Neural cell (in vitro differentiated cells): ENCODE results near the gene NFIB. TPM values are rescaled to one million over a fixed set of nuclear protein-coding genes. Genes with fewer than 3 reads are reported as not detected.

Experiments
- H2AFZ ChIP-seq: fragments of 200-600, 300-800 bp; sonication (generic), shearing (Covaris generic); 2 replicates; pipeline ENCODE4 v1.6.0; 2014; ENCODE audit warnings: low read depth, mild to moderate bottlenecking, antibody characterized with exemption, low read length, moderate library complexity
- H3F3A ChIP-seq: fragments of 200-600 bp; shearing (Covaris generic); 2 replicates; pipeline ENCODE4 v1.6.1; 2016; ENCODE audit warnings: mild to moderate bottlenecking, moderate library complexity, mixed read lengths, antibody characterized with exemption, low read length; ENCODE audit not compliant: insufficient read depth, poor library complexity, severe bottlenecking
- H3K27ac ChIP-seq: fragments of 200-600, 300-800 bp; sonication (generic), shearing (Covaris generic); 2 replicates; pipeline ENCODE4 v1.5.1; 2014; ENCODE audit warnings: mild to moderate bottlenecking, low read length, moderate library complexity
- H3K27me3 ChIP-seq: fragments of 300-800, 200-600 bp; sonication (generic), shearing (Covaris generic); 2 replicates; pipeline ENCODE4 v1.6.0; 2014; ENCODE audit warnings: mild to moderate bottlenecking, low read depth, low read length, moderate library complexity; ENCODE audit not compliant: insufficient read depth
- H3K36me3 ChIP-seq: fragments of 300-800, 200-600 bp; sonication (generic), shearing (Covaris generic); 2 replicates; pipeline ENCODE4 v1.5.1; 2014; ENCODE audit warnings: mild to moderate bottlenecking, antibody characterized with exemption, low read length, moderate library complexity; ENCODE audit not compliant: insufficient read depth
- H3K4me2 ChIP-seq: fragments of 300-800, 200-600 bp; sonication (generic), shearing (Covaris generic); 2 replicates; pipeline ENCODE4 v1.6.0; 2014; ENCODE audit warnings: mild to moderate bottlenecking, low read length
- H3K4me3 ChIP-seq: fragments of 300-800, 200-600 bp; sonication (generic), shearing (Covaris generic); 2 replicates; pipeline ENCODE4 v1.5.1; 2014; ENCODE audit warnings: mild to moderate bottlenecking, low read length, moderate library complexity
- H3K79me2 ChIP-seq: fragments of 200-600 bp; shearing (Covaris generic); replicated peaks from 2 replicates; pipeline ENCODE4 v1.6.0; 2014; ENCODE audit warnings: mild to moderate bottlenecking, low read length, moderate library complexity; ENCODE audit not compliant: insufficient read depth
- H3K9ac ChIP-seq: fragments of 300-800, 200-600 bp; sonication (generic), shearing (Covaris generic); 2 replicates; pipeline ENCODE4 v1.6.1; 2016; ENCODE audit warnings: mild to moderate bottlenecking, low read length, mixed read lengths
- H3K9me2 ChIP-seq: fragments of 200-600 bp; shearing (Covaris generic); 2 replicates; pipeline ENCODE4 v1.6.1; 2016; ENCODE audit warnings: mild to moderate bottlenecking, low read length, mixed read lengths; ENCODE audit not compliant: insufficient read depth
- H3K9me3 ChIP-seq: fragments of 200-600, 300-800 bp; sonication (generic), shearing (Covaris generic); 2 replicates; pipeline ENCODE4 v1.6.1; 2016; ENCODE audit warnings: mild to moderate bottlenecking, mixed run types, low read length, moderate library complexity, mixed read lengths
- H4K20me1 ChIP-seq: fragments of 200-600 bp; shearing (Covaris generic); 2 replicates; pipeline ENCODE4 v1.6.1; 2016; ENCODE audit warnings: mild to moderate bottlenecking, mixed run types; ENCODE audit not compliant: insufficient read depth
- CTCF ChIP-seq: fragments of 450-650 bp; IDR thresholded peaks from 2 replicates; pipeline ENCODE4 v1.5.1; 2014; ENCODE audit warnings: antibody characterized with exemption, mild to moderate bottlenecking, moderate library complexity; ENCODE audit not compliant: poor library complexity, severe bottlenecking
- EP300 ChIP-seq: fragments of 450-650 bp; conservative IDR thresholded peaks from 2 replicates; pipeline ENCODE4 v1.6.1; 2014; ENCODE audit warnings: antibody characterized with exemption, mild to moderate bottlenecking, moderate library complexity; ENCODE audit not compliant: poor library complexity, severe bottlenecking
- EZH2 ChIP-seq: fragments of 200-600, 300-800 bp; shearing (Covaris generic), sonication (generic); IDR thresholded peaks from 2 replicates; pipeline ENCODE4 v1.6.1; 2014; ENCODE audit warnings: antibody characterized with exemption, low read length, borderline replicate concordance, mild to moderate bottlenecking; ENCODE audit not compliant: insufficient read depth, poor library complexity, severe bottlenecking
- MXI1 ChIP-seq: fragments of 450-650 bp; conservative IDR thresholded peaks from 2 replicates; pipeline ENCODE4 v1.6.1; 2014; ENCODE audit warnings: antibody characterized with exemption, mild to moderate bottlenecking; ENCODE audit not compliant: poor library complexity, severe bottlenecking
- POLR2AphosphoS5 ChIP-seq: IDR thresholded peaks from 2 replicates; pipeline ENCODE4 v1.6.1; 2012
- RAD21 ChIP-seq: fragments of 450-650 bp; conservative IDR thresholded peaks from 2 replicates; pipeline ENCODE4 v1.6.1; 2014; ENCODE audit warnings: antibody characterized with exemption, mild to moderate bottlenecking, moderate library complexity
- REST ChIP-seq: IDR thresholded peaks from 2 replicates; pipeline ENCODE4 v1.6.1; 2012; ENCODE audit warnings: borderline replicate concordance
- SMC3 ChIP-seq: fragments of 450-650 bp; conservative IDR thresholded peaks from 2 replicates; pipeline ENCODE4 v1.6.1; 2014; ENCODE audit warnings: antibody characterized with exemption, mild to moderate bottlenecking, moderate library complexity; ENCODE audit not compliant: poor library complexity
- TAF1 ChIP-seq: IDR thresholded peaks from 2 replicates; pipeline ENCODE4 v1.6.1; 2012; ENCODE audit warnings: low read depth
- polyA minus RNA-seq: library from RNA; depleted of rRNA, polyadenylated mRNA; stranded (reverse); fragments of >200 nt; gene quantifications from 2 replicates; pipeline ENCODE4 v1.2.3, GENCODE V29; 2014
- polyA plus RNA-seq: library from polyadenylated mRNA; depleted of rRNA; stranded (reverse); fragments of >200 nt; gene quantifications from 2 replicates; pipeline ENCODE4 v1.2.3, GENCODE V29; 2014

NFIB gene
- polyA plus RNA-seq: 0.18 and 0.73 TPM in 2 replicates
- 1.9 and 2.2 TPM in 2 replicates for polyA minus RNA-seq

GRCh38 chr9:14313951-14314423, at the start of gene NFIB:
Gene NFIB (minus strand): TSS chr9:14314141. CDS start chr9:14313511, 630 bp downstream.
- Histone ChIP-seq H3K36me3 (no peaks in the 10 kb centered on the region), H3K9ac (peak within 1 kb of the TSS; percentile 28), H3K4me3 (peak within 1 kb of the TSS; percentile 68), H3F3A (no peaks in the 10 kb centered on the region), H3K4me2 (peak within 1 kb of the TSS; percentile 81), H3K27me3 (peaks cover 72% of the 10 kb centered on the region), H2AFZ (no peak within 1 kb of the TSS), H3K79me2 (peaks cover 5% of the 10 kb centered on the region), H4K20me1 (no peaks in the 10 kb centered on the region), H3K9me2 (no peaks in the 10 kb centered on the region), H3K27ac (no peak within 1 kb of the TSS), H3K9me3 (no peaks in the 10 kb centered on the region)
- no peak for TF ChIP-seq EP300
- TF ChIP-seq MXI1: no peak
- TF ChIP-seq SMC3: no peak
- TF ChIP-seq CTCF: no peak
- no peak for TF ChIP-seq EZH2
- TF ChIP-seq RAD21: no peak
- TF ChIP-seq REST: no peak
- TF ChIP-seq TAF1: no peak
- no peak for TF ChIP-seq POLR2AphosphoS5

GRCh38 chr9:14362175-14362574, 48.2 kb upstream of the NFIB start:
- H3K27ac ChIP-seq: no peak overlapping the region
- no peaks in the 10 kb centered on the region for H4K20me1 ChIP-seq
- no peaks in the 10 kb centered on the region for H3F3A ChIP-seq
- H3K9me2 ChIP-seq: no peaks in the 10 kb centered on the region
- H3K27me3 ChIP-seq: no peaks in the 10 kb centered on the region
- no peaks in the 10 kb centered on the region for H3K9me3 ChIP-seq
- no peak overlapping the region for H2AFZ ChIP-seq
- H3K36me3 ChIP-seq: no peaks in the 10 kb centered on the region
- no peak overlapping the region for H3K4me3 ChIP-seq
- TF ChIP-seq EZH2 (no peak), TAF1 (no peak)
- no peak overlapping the region for H3K9ac ChIP-seq
- no peaks in the 10 kb centered on the region for H3K79me2 ChIP-seq
- no peak overlapping the region for H3K4me2 ChIP-seq

- Histone ChIP-seq H3K36me3 (no peaks in the 10 kb centered on the region), H3F3A (no peaks in the 10 kb centered on the region), H3K9me3 (no peaks in the 10 kb centered on the region), H3K4me3 (no peak overlapping the region), H3K79me2 (no peaks in the 10 kb centered on the region), H3K9ac (no peak overlapping the region), H3K4me2 (no peak overlapping the region), H3K9me2 (no peaks in the 10 kb centered on the region), H3K27ac (no peak overlapping the region), H2AFZ (no peak overlapping the region), H3K27me3 (no peaks in the 10 kb centered on the region), H4K20me1 (no peaks in the 10 kb centered on the region)
- TF ChIP-seq POLR2AphosphoS5: no peak
- TF ChIP-seq EP300: no peak
- TF ChIP-seq RAD21: no peak
- no peak for TF ChIP-seq EZH2
- TF ChIP-seq MXI1: no peak
- no peak for TF ChIP-seq REST
- no peak for TF ChIP-seq SMC3
- TF ChIP-seq TAF1: no peak
- TF ChIP-seq CTCF: no peak
Observed at GRCh38 chr9:14361074-14361473, 47.1 kb upstream of the NFIB start.
